Keratinocyte (primary cell): ENCODE measurements around the gene HBA2. TPM values are rescaled to one million over a fixed set of nuclear protein-coding genes. Genes with fewer than 3 reads are reported as not detected.

Experiments
- DNase-seq: peaks from one replicate; pipeline ENCODE4 v3.0.0-alpha.2; 2011; ENCODE audit warnings: low read depth, missing footprints, low spot score
- FAIRE-seq: peaks from 2 replicates; lab custom pipeline; 2011; peaks lifted over from hg19 to GRCh38; lab: Jason Lieb, UNC
- H2AFZ ChIP-seq: 2 replicates; pipeline ENCODE4 v1.6.0; 2012; ENCODE audit warnings: low read length, control low read depth, inconsistent platforms; ENCODE audit not compliant: control insufficient read depth
- H3K27ac ChIP-seq: 2 replicates; pipeline ENCODE4 v1.5.1; 2011; ENCODE audit warnings: low read length; ENCODE audit not compliant: control insufficient read depth, insufficient read depth
- H3K27me3 ChIP-seq: 3 replicates; pipeline ENCODE4 v1.6.0; 2011; ENCODE audit warnings: low read length; ENCODE audit not compliant: control insufficient read depth, insufficient read depth; ENCODE audit errors: extremely low read depth
- H3K36me3 ChIP-seq, 2 experiments: 2 replicates in 1 of 2; 3 replicates in 1 of 2; pipeline ENCODE4 v1.5.1; 2011; ENCODE audit warnings: low read length in 2 of 2, mild to moderate bottlenecking in 1 of 2; ENCODE audit not compliant: control insufficient read depth in 2 of 2, insufficient read depth in 2 of 2; ENCODE audit errors: extremely low read depth in 1 of 2
- H3K4me1 ChIP-seq: 3 replicates; pipeline ENCODE4 v1.5.1; 2011; ENCODE audit warnings: low read length; ENCODE audit not compliant: control insufficient read depth, insufficient read depth; ENCODE audit errors: extremely low read depth
- H3K4me2 ChIP-seq: 3 replicates; pipeline ENCODE4 v1.6.0; 2011; ENCODE audit warnings: low read depth, low read length; ENCODE audit not compliant: control insufficient read depth, insufficient read depth; ENCODE audit errors: extremely low read depth
- H3K4me3 ChIP-seq, 3 experiments: fragments of 200-600 bp in 1 of 3; sonication (generic) in 1 of 3; 2 replicates in 2 of 3; 3 replicates in 1 of 3; pipeline ENCODE4 v1.5.1; 2011 to 2016; ENCODE audit warnings: low read length in 3 of 3, mild to moderate bottlenecking in 3 of 3, control low read depth in 2 of 3, inconsistent platforms in 1 of 3, low read depth in 1 of 3, mixed read lengths in 1 of 3, mixed run types in 1 of 3, moderate library complexity in 1 of 3; ENCODE audit not compliant: control insufficient read depth in 2 of 3, insufficient read depth in 2 of 3; ENCODE audit errors: extremely low read depth in 1 of 3
- H3K79me2 ChIP-seq: 2 replicates; pipeline ENCODE4 v1.6.0; 2012; ENCODE audit warnings: low read length; ENCODE audit not compliant: control insufficient read depth, insufficient read depth
- H3K9ac ChIP-seq: 3 replicates; pipeline ENCODE4 v1.6.0; 2011; ENCODE audit warnings: low read length; ENCODE audit not compliant: control insufficient read depth, insufficient read depth; ENCODE audit errors: extremely low read depth
- H3K9me1 ChIP-seq: 3 replicates; pipeline ENCODE4 v1.6.0; 2011; ENCODE audit warnings: low read length; ENCODE audit not compliant: control insufficient read depth, insufficient read depth; ENCODE audit errors: extremely low read depth
- H3K9me3 ChIP-seq: 2 replicates; pipeline ENCODE4 v1.5.1; 2012; ENCODE audit warnings: low read depth, low read length; ENCODE audit not compliant: control insufficient read depth
- H4K20me1 ChIP-seq: 3 replicates; pipeline ENCODE4 v1.6.0; 2011; ENCODE audit warnings: low read length; ENCODE audit not compliant: control insufficient read depth, insufficient read depth; ENCODE audit errors: extremely low read depth
- EZH2 ChIP-seq: IDR thresholded peaks from one replicate; pipeline ENCODE4 v1.6.1; 2012; ENCODE audit warnings: inconsistent platforms, mild to moderate bottlenecking, low read length, moderate library complexity
- dilution Hi-C: fragments of 300-500 bp; cut with MboI; formaldehyde crosslinking; loops from one replicate; pipeline ENCODE4 v1.7.0; 2020; ENCODE audit warnings: low sequenced_read_pairs; ENCODE audit not compliant: extremely low pct_ligation_motif_present
- polyA plus RNA-seq, 5 experiments: library from polyadenylated mRNA; depleted of rRNA in 3 of 5; stranded (reverse) in 3 of 5; stranded (forward) in 1 of 5; unstranded in 1 of 5; fragments of >200 nt; gene quantifications; 1 replicate in 1 of 5; 2 replicates in 3 of 5; 3 replicates in 1 of 5; pipeline versions ENCODE4 v1.2.1 to v1.2.3, GENCODE V29; 2011 to 2012; ENCODE audit warnings: missing spikeins in 2 of 5, low read depth in 1 of 5, low replicate concordance in 1 of 5
- TF ChIP-seq, protein P1 (sequence below), 3 experiments: IDR thresholded peaks in 1 of 3; conservative IDR thresholded peaks in 1 of 3; optimal IDR thresholded peaks in 1 of 3; 2 replicates in 2 of 3; 3 replicates in 1 of 3; pipeline versions ENCODE3 to v1.5.1; 2011; ENCODE audit warnings: low read length in 3 of 3, mild to moderate bottlenecking in 3 of 3, moderate library complexity in 2 of 3, control low read depth in 1 of 3, inconsistent platforms in 1 of 3; ENCODE audit not compliant: insufficient read depth in 2 of 3; ENCODE audit errors: extremely low read depth in 1 of 3

HBA2 gene
- polyA plus RNA-seq, 1 donor (not counting 4 experiments of a cell fraction or from before 2014, with no cell fraction given): not detected

DNA sequence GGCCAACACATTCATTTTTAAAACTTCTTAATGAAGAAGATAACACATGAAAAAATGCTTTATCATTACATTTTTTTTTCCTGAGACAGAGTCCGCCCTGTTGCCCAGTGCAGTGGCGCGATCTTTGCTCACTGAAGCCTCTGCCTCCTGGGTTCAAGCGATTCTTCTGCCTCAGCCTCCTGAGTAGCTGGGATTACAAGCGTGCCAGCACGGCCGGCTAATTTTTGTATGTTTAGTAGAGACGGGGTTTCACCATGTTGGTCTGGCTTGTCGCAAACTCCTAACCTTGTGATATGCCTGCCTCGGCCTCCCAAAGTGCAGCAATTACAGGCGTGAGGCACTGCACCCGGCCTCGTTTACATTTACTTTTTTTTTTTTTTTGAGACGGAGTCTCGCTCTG lies 20.8 kb downstream of the HBA2 start:
- Histone ChIP-seq H3K36me3 (peaks cover 38 to 41% of the 10 kb centered on the region in 2 experiments), H3K27me3 (no peaks in the 10 kb centered on the region), H3K9me1 (no peaks in the 10 kb centered on the region), H2AFZ (no peak overlapping the region), H3K27ac (no peak overlapping the region), H3K79me2 (peaks cover 3% of the 10 kb centered on the region), H3K4me3 (no peak overlapping the region), H4K20me1 (peaks cover 9% of the 10 kb centered on the region), H3K4me1 (no peaks in the 10 kb centered on the region), H3K9me3 (no peaks in the 10 kb centered on the region), H3K4me2 (no peak overlapping the region), H3K9ac (no peak overlapping the region)
- DNase-seq: no peak
- FAIRE-seq: no peak
- dilution Hi-C loops: no loop called here
- TF ChIP-seq, protein P1, sequence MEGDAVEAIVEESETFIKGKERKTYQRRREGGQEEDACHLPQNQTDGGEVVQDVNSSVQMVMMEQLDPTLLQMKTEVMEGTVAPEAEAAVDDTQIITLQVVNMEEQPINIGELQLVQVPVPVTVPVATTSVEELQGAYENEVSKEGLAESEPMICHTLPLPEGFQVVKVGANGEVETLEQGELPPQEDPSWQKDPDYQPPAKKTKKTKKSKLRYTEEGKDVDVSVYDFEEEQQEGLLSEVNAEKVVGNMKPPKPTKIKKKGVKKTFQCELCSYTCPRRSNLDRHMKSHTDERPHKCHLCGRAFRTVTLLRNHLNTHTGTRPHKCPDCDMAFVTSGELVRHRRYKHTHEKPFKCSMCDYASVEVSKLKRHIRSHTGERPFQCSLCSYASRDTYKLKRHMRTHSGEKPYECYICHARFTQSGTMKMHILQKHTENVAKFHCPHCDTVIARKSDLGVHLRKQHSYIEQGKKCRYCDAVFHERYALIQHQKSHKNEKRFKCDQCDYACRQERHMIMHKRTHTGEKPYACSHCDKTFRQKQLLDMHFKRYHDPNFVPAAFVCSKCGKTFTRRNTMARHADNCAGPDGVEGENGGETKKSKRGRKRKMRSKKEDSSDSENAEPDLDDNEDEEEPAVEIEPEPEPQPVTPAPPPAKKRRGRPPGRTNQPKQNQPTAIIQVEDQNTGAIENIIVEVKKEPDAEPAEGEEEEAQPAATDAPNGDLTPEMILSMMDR (optimal IDR thresholded peaks at IDR 0.05 in 1 of 3, IDR thresholded peaks at IDR 0.05 in 1 of 3, conservative IDR thresholded peaks at IDR 0.05 in 1 of 3; ENCODE audit: extremely low read depth in 1 of 3, insufficient read depth in 2 of 3, low read length in 3 of 3): no peak
- no peak for TF ChIP-seq EZH2

- Histone ChIP-seq H3K27ac (no peak overlapping the region), H4K20me1 (peaks cover 9% of the 10 kb centered on the region), H3K4me2 (no peak overlapping the region), H3K79me2 (peaks cover 3% of the 10 kb centered on the region), H3K9ac (no peak overlapping the region), H3K4me1 (no peaks in the 10 kb centered on the region), H3K27me3 (no peaks in the 10 kb centered on the region), H2AFZ (no peak overlapping the region), H3K4me3 (no peak overlapping the region), H3K36me3 (peaks cover 37 to 44% of the 10 kb centered on the region in 2 experiments), H3K9me3 (no peaks in the 10 kb centered on the region), H3K9me1 (no peaks in the 10 kb centered on the region)
- dilution Hi-C loops: no loop called here
- no peak for FAIRE-seq
- no peak for TF ChIP-seq EZH2
- TF ChIP-seq, protein P1 (optimal IDR thresholded peaks at IDR 0.05 in 1 of 3, IDR thresholded peaks at IDR 0.05 in 1 of 3, conservative IDR thresholded peaks at IDR 0.05 in 1 of 3; ENCODE audit: extremely low read depth in 1 of 3, insufficient read depth in 2 of 3, low read length in 3 of 3): no peak
- no peak for DNase-seq
Measured at GRCh38 chr16:194516-194915, 21.8 kb downstream of the HBA2 start.
